SJSA1 (cell line): ENCODE data around the gene KCNQ2. TPM values are rescaled to one million over a fixed set of nuclear protein-coding genes. Genes with fewer than 3 reads are reported as not detected.

Source experiments
- DNase-seq, 2 experiments: peaks; one replicate each; pipeline ENCODE4 v3.0.0-alpha.2; 2015 to 2020; ENCODE audit warnings: low spot score in 2 of 2, low read depth in 1 of 2
- H3K27ac ChIP-seq: fragments of 250-450 bp; sonication (Bioruptor Pico); 2 replicates; pipeline ENCODE4 v1.5.1; 2020; ENCODE audit warnings: mild to moderate bottlenecking, moderate library complexity
- H3K27me3 ChIP-seq: fragments of 250-450 bp; sonication (Bioruptor Pico); replicated peaks from 2 replicates; pipeline ENCODE4 v1.5.1; 2020; ENCODE audit warnings: mild to moderate bottlenecking, moderate library complexity
- H3K36me3 ChIP-seq: fragments of 250-450 bp; sonication (Bioruptor Pico); 2 replicates; pipeline ENCODE4 v1.5.1; 2020; ENCODE audit warnings: mild to moderate bottlenecking
- H3K4me1 ChIP-seq: fragments of 250-450 bp; sonication (Bioruptor Pico); replicated peaks from 2 replicates; pipeline ENCODE4 v1.6.1; 2021; ENCODE audit warnings: mild to moderate bottlenecking
- H3K4me3 ChIP-seq: fragments of 250-450 bp; sonication (Bioruptor Pico); 2 replicates; pipeline ENCODE4 v1.5.1; 2020; ENCODE audit warnings: mild to moderate bottlenecking
- H3K9me3 ChIP-seq: fragments of 250-450 bp; sonication (Bioruptor Pico); replicated peaks from 2 replicates; pipeline ENCODE4 v1.5.1; 2020; ENCODE audit warnings: mild to moderate bottlenecking
- total RNA-seq: library from RNA; depleted of rRNA; stranded (reverse); fragments of >200 nt; shearing (Covaris generic); gene quantifications from 2 replicates; pipeline ENCODE4 v1.2.3, GENCODE V29; 2014

KCNQ2 gene
- total RNA-seq, 1 experiment from 2014 or later: not detected

GRCh38 chr20:63497946-63498935, 25.8 kb upstream of the KCNQ2 start:
- peaks cover 20% of the 10 kb centered on the region for H3K4me1 ChIP-seq
- peak overlapping the region; percentile 20; the same call in 1 of the 2 replicates for H3K4me3 ChIP-seq
- no peak overlapping the region for H3K27ac ChIP-seq
- no peaks in the 10 kb centered on the region for H3K36me3 ChIP-seq
- DNase-seq: peak; percentile 26 to 81
- H3K27me3 ChIP-seq: peaks cover 22% of the 10 kb centered on the region
- H3K9me3 ChIP-seq: no peaks in the 10 kb centered on the region

- no peak for DNase-seq
- Histone ChIP-seq H3K27me3 (peaks cover 20% of the 10 kb centered on the region), H3K36me3 (no peaks in the 10 kb centered on the region), H3K4me1 (peaks cover 20% of the 10 kb centered on the region), H3K9me3 (no peaks in the 10 kb centered on the region), H3K4me3 (no peak overlapping the region), H3K27ac (no peak overlapping the region)
Measured at GRCh38 chr20:63497138-63497945, 24.9 kb upstream of the KCNQ2 start.

GRCh38 chr20:63496596-63497120, 24.2 kb upstream of the KCNQ2 start:
- DNase-seq: no peak
- Histone ChIP-seq H3K4me3 (no peak overlapping the region), H3K27ac (no peak overlapping the region), H3K27me3 (peaks cover 20% of the 10 kb centered on the region), H3K36me3 (no peaks in the 10 kb centered on the region), H3K9me3 (no peaks in the 10 kb centered on the region), H3K4me1 (peaks cover 20% of the 10 kb centered on the region)

- Histone ChIP-seq H3K4me3 (no peak overlapping the region), H3K27me3 (peaks cover 20% of the 10 kb centered on the region), H3K9me3 (no peaks in the 10 kb centered on the region), H3K36me3 (no peaks in the 10 kb centered on the region), H3K27ac (no peak overlapping the region), H3K4me1 (peaks cover 20% of the 10 kb centered on the region)
- DNase-seq: peak; percentile 60 to 71
Measured at GRCh38 chr20:63495741-63496595, 23.5 kb upstream of the KCNQ2 start.

GRCh38 chr20:63495167-63495720, 22.8 kb upstream of the KCNQ2 start:
- no peaks in the 10 kb centered on the region for H3K9me3 ChIP-seq
- no peak overlapping the region for H3K4me3 ChIP-seq
- peaks cover 20% of the 10 kb centered on the region for H3K4me1 ChIP-seq
- DNase-seq: no peak
- no peaks in the 10 kb centered on the region for H3K36me3 ChIP-seq
- no peak overlapping the region for H3K27ac ChIP-seq
- H3K27me3 ChIP-seq: peaks cover 20% of the 10 kb centered on the region

GRCh38 chr20:63494420-63495166, 22.1 kb upstream of the KCNQ2 start:
- no peak overlapping the region for H3K4me3 ChIP-seq
- no peak for DNase-seq
- no peak overlapping the region for H3K27ac ChIP-seq
- H3K9me3 ChIP-seq: no peaks in the 10 kb centered on the region
- peaks cover 20% of the 10 kb centered on the region for H3K4me1 ChIP-seq
- no peaks in the 10 kb centered on the region for H3K36me3 ChIP-seq
- peaks cover 16% of the 10 kb centered on the region for H3K27me3 ChIP-seq

GRCh38 chr20:63494084-63494419, 21.6 kb upstream of the KCNQ2 start:
- Histone ChIP-seq H3K9me3 (no peaks in the 10 kb centered on the region), H3K36me3 (no peaks in the 10 kb centered on the region), H3K27ac (no peak overlapping the region), H3K4me1 (peaks cover 17% of the 10 kb centered on the region), H3K27me3 (peaks cover 12% of the 10 kb centered on the region), H3K4me3 (no peak overlapping the region)
- DNase-seq: no peak

- H3K4me1 ChIP-seq: peaks cover 17% of the 10 kb centered on the region
- H3K9me3 ChIP-seq: no peaks in the 10 kb centered on the region
- no peaks in the 10 kb centered on the region for H3K36me3 ChIP-seq
Measured at GRCh38 chr20:63493563-63494020, 21.1 kb upstream of the KCNQ2 start.

GRCh38 chr20:63492982-63493381, 20.5 kb upstream of the KCNQ2 start:
- Histone ChIP-seq H3K27ac (no peak overlapping the region), H3K36me3 (no peaks in the 10 kb centered on the region)

More at GRCh38 chr20:63493563-63494020, 21.1 kb upstream of the KCNQ2 start:
- H3K27ac ChIP-seq: no peak overlapping the region
- DNase-seq: no peak
- no peak overlapping the region for H3K4me3 ChIP-seq
- H3K27me3 ChIP-seq: peaks cover 12% of the 10 kb centered on the region

GRCh38 chr20:63492518-63492917, 20.1 kb upstream of the KCNQ2 start:
- H3K27ac ChIP-seq: no peak overlapping the region
- H3K27me3 ChIP-seq: peaks cover 3% of the 10 kb centered on the region
- H3K9me3 ChIP-seq: no peaks in the 10 kb centered on the region
- no peaks in the 10 kb centered on the region for H3K36me3 ChIP-seq
- no peak overlapping the region for H3K4me3 ChIP-seq
- DNase-seq: no peak
- H3K4me1 ChIP-seq: peaks cover 7% of the 10 kb centered on the region

More at GRCh38 chr20:63492982-63493381, 20.5 kb upstream of the KCNQ2 start:
- Histone ChIP-seq H3K4me3 (no peak overlapping the region), H3K27me3 (peaks cover 7% of the 10 kb centered on the region), H3K9me3 (no peaks in the 10 kb centered on the region), H3K4me1 (peaks cover 12% of the 10 kb centered on the region)
- no peak for DNase-seq

- Histone ChIP-seq H3K36me3 (no peaks in the 10 kb centered on the region), H3K27ac (no peak overlapping the region), H3K9me3 (no peaks in the 10 kb centered on the region), H3K4me3 (no peak overlapping the region), H3K4me1 (peaks cover 5% of the 10 kb centered on the region), H3K27me3 (no peaks in the 10 kb centered on the region)
- DNase-seq: no peak
Measured at GRCh38 chr20:63491635-63492230, 19.3 kb upstream of the KCNQ2 start.

GRCh38 chr20:63491078-63491477, 18.6 kb upstream of the KCNQ2 start:
- no peak overlapping the region for H3K4me3 ChIP-seq
- no peaks in the 10 kb centered on the region for H3K27me3 ChIP-seq
- no peak overlapping the region for H3K27ac ChIP-seq
- DNase-seq: no peak
- no peaks in the 10 kb centered on the region for H3K36me3 ChIP-seq
- no peaks in the 10 kb centered on the region for H3K9me3 ChIP-seq
- H3K4me1 ChIP-seq: no peaks in the 10 kb centered on the region
